Measurements from ENCODE around the gene COLEC12. TPM values are rescaled to one million over a fixed set of nuclear protein-coding genes. Genes with fewer than 3 reads are reported as not detected.

COLEC12 gene
- total and polyA plus RNA-seq, 5 experiments from 2014 or later, result 0.13 TPM; not detected in 4

DNA sequence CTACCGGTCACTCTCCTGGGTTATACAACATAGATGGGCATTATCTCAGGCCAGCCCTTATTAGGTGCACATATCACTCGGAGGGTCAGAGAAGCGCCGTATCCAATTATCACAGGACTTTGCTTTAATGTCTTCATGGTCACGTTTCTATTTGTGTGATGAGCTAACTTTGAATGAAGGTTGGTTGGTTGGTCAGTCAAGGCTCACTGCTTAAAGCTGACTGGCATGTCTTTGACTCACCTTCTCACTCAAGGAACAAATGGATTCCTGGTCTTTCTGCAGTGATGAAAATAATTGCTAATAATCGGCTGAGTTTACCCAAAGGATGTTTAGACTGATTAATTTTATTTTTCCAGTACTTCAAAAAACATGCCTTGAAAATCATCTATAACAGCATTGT, 39.7 kb downstream of the COLEC12 start:
- Mint-ChIP-seq H3K9me3 (peaks cover 0 to 15% (median 0%) of the 10 kb centered on the region in 9 donors), H3K27me3 (peaks cover 21 to 60% (median 27%) of the 10 kb centered on the region in 5 donors), H3K4me1 (peaks cover 0 to 10% (median 6%) of the 10 kb centered on the region in 4 donors), H3K36me3 (peaks cover 0 to 9% (median 0%) of the 10 kb centered on the region in 3 donors), H3K4me3 (no peak overlapping the region), H3K27ac (no peak overlapping the region)
- ATAC-seq, result no peak
- POLR2A ChIA-PET, result no interaction called here
- no peak for DNase-seq

DNA sequence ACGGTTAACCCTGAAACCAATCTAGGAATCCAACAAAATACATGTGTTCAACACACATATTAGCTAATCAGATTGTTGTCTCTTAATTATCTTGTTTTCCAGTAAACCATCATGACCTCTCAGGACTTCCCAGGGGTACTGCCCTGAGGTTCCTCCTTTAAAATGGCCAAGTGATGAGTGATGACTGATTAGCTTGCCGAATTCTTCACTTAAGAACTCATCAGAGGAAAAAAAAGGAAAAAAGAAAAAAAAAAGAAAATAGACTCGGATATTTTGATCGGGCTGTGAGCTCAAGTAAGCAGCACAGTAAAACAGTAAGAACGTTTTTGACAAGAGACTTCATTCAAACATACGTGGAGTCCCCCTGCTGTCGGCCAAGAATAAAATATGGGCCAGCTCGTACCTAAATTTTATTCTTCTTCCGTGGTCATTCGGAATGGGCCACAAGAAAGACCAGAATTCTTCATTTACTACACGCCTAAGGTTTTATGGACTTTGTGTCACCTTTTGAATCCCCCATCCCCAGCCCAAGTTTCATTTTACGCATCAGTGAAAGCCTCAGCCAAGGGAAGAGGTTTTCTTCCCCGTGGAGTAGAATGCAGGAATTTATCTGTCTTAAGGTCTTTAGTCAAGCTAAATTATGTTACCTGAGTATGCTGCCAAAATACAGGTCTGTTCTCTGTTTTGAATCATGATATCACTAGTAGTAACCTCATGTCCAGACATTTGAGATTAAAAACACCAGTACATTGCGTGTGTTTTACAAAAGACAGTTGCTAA, 40.5 kb downstream of the COLEC12 start:
- no peak for ATAC-seq
- peaks cover 0 to 9% (median 0%) of the 10 kb centered on the region in 3 donors for H3K36me3 Mint-ChIP-seq
- H3K9me3 Mint-ChIP-seq, result peaks cover 0 to 16% (median 1%) of the 10 kb centered on the region in 9 donors
- POLR2A ChIA-PET, result no interaction called here
- H3K27ac Mint-ChIP-seq, result no peak overlapping the region
- DNase-seq, result no peak
- H3K4me3 Mint-ChIP-seq, result no peak overlapping the region
- peaks cover 24 to 66% (median 28%) of the 10 kb centered on the region in 5 donors for H3K27me3 Mint-ChIP-seq
- peaks cover 0 to 10% (median 6%) of the 10 kb centered on the region in 4 donors for H3K4me1 Mint-ChIP-seq

- peaks cover 0 to 34% (median 15%) of the 10 kb centered on the region in 9 donors for H3K9me3 Mint-ChIP-seq
- H3K27ac Mint-ChIP-seq, result no peak overlapping the region
- H3K27me3 Mint-ChIP-seq, result peaks cover 17 to 64% (median 20%) of the 10 kb centered on the region in 5 donors
- no peak for DNase-seq
- peaks cover 0 to 14% (median 0%) of the 10 kb centered on the region in 3 donors for H3K36me3 Mint-ChIP-seq
- no peaks in the 10 kb centered on the region for H3K4me1 Mint-ChIP-seq
- H3K4me3 Mint-ChIP-seq, result no peak overlapping the region
- POLR2A ChIA-PET, result no interaction called here
- ATAC-seq, result no peak
Observed at GRCh38 chr18:457521-458412, 42.7 kb downstream of the COLEC12 start.

GRCh38 chr18:457140-457519, 43.4 kb downstream of the COLEC12 start:
- Mint-ChIP-seq H3K4me3 (no peak overlapping the region), H3K36me3 (peaks cover 0 to 17% (median 0%) of the 10 kb centered on the region in 3 donors), H3K27ac (peak overlapping the region in 1 of 10 donors; percentile 46), H3K4me1 (no peaks in the 10 kb centered on the region), H3K27me3 (peaks cover 15 to 59% (median 20%) of the 10 kb centered on the region in 5 donors), H3K9me3 (peaks cover 0 to 38% (median 16%) of the 10 kb centered on the region in 9 donors)
- POLR2A ChIA-PET, result no interaction called here
- ATAC-seq (no peak), DNase-seq (no peak)

- Mint-ChIP-seq H3K27me3 (peaks cover 12 to 53% (median 20%) of the 10 kb centered on the region in 5 donors), H3K27ac (no peak overlapping the region), H3K4me1 (no peaks in the 10 kb centered on the region), H3K36me3 (peaks cover 0 to 20% (median 0%) of the 10 kb centered on the region in 3 donors), H3K9me3 (peaks cover 0 to 38% (median 22%) of the 10 kb centered on the region in 9 donors), H3K4me3 (no peak overlapping the region)
- POLR2A ChIA-PET, result no interaction called here
- no peak for DNase-seq
- no peak for ATAC-seq
Observed at GRCh38 chr18:456361-457139, 44.0 kb downstream of the COLEC12 start.

DNA sequence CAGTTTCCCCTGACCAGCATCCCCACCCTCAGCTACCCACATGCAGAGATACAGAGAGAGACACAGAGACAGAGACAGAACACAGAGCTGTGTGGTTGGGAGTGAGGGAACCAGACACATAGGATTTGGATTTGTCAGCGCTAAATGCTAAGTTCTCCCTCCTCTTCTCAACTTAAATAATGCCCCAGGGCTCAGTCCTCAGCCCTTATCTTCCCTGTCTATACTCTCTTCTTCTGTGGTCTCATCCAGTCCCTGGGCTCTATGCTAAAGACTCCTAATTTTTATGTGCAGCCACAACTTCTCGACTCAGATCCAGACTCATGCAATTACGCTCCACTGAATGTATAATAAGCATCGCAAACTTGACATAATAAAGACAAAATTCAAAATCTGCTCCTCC, 47.1 kb downstream of the COLEC12 start:
- Mint-ChIP-seq H3K9me3 (peaks cover 4 to 48% (median 35%) of the 10 kb centered on the region in 9 donors), H3K4me3 (no peak overlapping the region), H3K27me3 (peaks cover 8 to 39% (median 17%) of the 10 kb centered on the region in 5 donors), H3K4me1 (no peaks in the 10 kb centered on the region), H3K27ac (no peak overlapping the region), H3K36me3 (peaks cover 0 to 21% (median 3%) of the 10 kb centered on the region in 3 donors)
- POLR2A ChIA-PET, result no interaction called here
- DNase-seq (no peak), ATAC-seq (no peak)

GRCh38 chr18:452816-453215, 47.7 kb downstream of the COLEC12 start:
- no peak for DNase-seq
- H3K36me3 Mint-ChIP-seq, result peaks cover 0 to 21% (median 3%) of the 10 kb centered on the region in 3 donors
- H3K4me1 Mint-ChIP-seq, result no peaks in the 10 kb centered on the region
- H3K27me3 Mint-ChIP-seq, result peaks cover 8 to 42% (median 17%) of the 10 kb centered on the region in 5 donors
- H3K27ac Mint-ChIP-seq, result no peak overlapping the region
- H3K4me3 Mint-ChIP-seq, result no peak overlapping the region
- POLR2A ChIA-PET, result no interaction called here
- H3K9me3 Mint-ChIP-seq, result peaks cover 4 to 48% (median 35%) of the 10 kb centered on the region in 9 donors
- ATAC-seq, result no peak

DNA sequence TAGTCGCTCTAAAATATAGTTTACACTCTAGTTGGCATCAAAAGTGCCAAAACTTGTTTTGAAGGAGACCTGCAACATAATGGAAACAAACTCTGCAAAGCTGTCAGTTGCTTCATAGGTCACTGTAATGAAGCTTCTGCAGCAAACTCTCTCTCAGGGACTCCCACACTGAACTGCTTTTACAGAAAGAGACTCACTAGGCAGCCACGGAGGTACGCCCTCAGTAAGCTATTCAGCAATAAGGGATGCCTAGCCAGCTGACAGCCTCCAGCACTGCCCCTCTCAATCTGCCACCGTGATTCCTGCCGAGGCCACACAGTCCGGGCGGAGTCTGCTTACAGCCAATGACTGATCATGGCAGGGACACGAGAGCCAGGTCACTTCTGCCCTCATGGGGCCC, 51.1 kb downstream of the COLEC12 start:
- Mint-ChIP-seq H3K9me3 (peaks cover 4 to 41% (median 31%) of the 10 kb centered on the region in 9 donors), H3K27me3 (peaks cover 2 to 26% (median 7%) of the 10 kb centered on the region in 5 donors), H3K4me1 (no peaks in the 10 kb centered on the region), H3K4me3 (no peak overlapping the region), H3K36me3 (peaks cover 0 to 15% (median 3%) of the 10 kb centered on the region in 3 donors), H3K27ac (no peak overlapping the region)
- DNase-seq, result no peak
- POLR2A ChIA-PET, result no interaction called here
- ATAC-seq, result no peak

- Mint-ChIP-seq H3K9me3 (peaks cover 4 to 31% (median 20%) of the 10 kb centered on the region in 9 donors), H3K27me3 (peaks cover 2 to 16% (median 4%) of the 10 kb centered on the region in 5 donors), H3K36me3 (peaks cover 0 to 15% (median 3%) of the 10 kb centered on the region in 3 donors), H3K4me1 (no peaks in the 10 kb centered on the region), H3K4me3 (no peak overlapping the region), H3K27ac (no peak overlapping the region)
- DNase-seq (no peak), ATAC-seq (no peak)
- POLR2A ChIA-PET, result no interaction called here
Observed at GRCh38 chr18:448116-448790, 52.2 kb downstream of the COLEC12 start.

DNA sequence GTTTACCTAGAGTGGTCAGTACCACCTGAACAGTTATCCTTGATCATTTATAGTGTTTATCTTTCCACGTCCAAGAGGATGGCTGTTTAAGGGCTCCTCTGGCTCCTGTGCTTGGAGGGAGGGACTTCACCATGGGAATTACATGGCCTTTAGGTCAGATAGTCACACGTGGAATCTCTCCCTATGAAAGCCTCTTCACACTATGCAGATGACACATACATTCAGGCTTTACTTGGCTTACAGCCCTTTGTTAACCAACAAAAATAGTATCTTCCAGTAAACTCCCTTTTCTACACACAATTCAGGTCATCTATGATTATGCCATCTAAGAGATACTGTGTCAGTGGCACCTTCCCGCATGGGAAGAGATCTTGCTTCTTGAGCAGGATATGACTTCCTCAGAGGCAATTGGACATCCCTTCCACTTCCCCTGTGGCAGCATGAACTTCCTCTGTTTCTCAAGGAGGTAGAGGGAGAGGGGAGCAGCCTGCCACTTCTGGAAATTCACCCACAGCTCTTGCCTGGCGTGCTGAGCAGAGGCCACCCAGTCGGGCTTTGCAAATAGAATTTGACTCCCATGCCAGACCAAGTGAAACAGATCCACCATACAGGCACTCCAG, 53.5 kb downstream of the COLEC12 start:
- Mint-ChIP-seq H3K4me1 (no peaks in the 10 kb centered on the region), H3K36me3 (peaks cover 0 to 11% (median 3%) of the 10 kb centered on the region in 3 donors), H3K27ac (peak overlapping the region in 1 of 10 donors; percentile 46), H3K9me3 (peaks cover 4 to 22% (median 11%) of the 10 kb centered on the region in 9 donors), H3K27me3 (peaks cover 2 to 16% (median 4%) of the 10 kb centered on the region in 5 donors), H3K4me3 (no peak overlapping the region)
- POLR2A ChIA-PET, result no interaction called here
- DNase-seq, result no peak
- ATAC-seq, result no peak

- ATAC-seq (no peak), DNase-seq (no peak)
- POLR2A ChIA-PET, result no interaction called here
- H3K27me3 Mint-ChIP-seq, result peaks cover 4 to 16% (median 6%) of the 10 kb centered on the region in 5 donors
- H3K27ac Mint-ChIP-seq, result no peak overlapping the region
- peaks cover 0 to under 1% (median 0%) of the 10 kb centered on the region in 3 donors for H3K36me3 Mint-ChIP-seq
- H3K4me1 Mint-ChIP-seq, result no peaks in the 10 kb centered on the region
- H3K9me3 Mint-ChIP-seq, result peaks cover 0 to 3% (median under 1%) of the 10 kb centered on the region in 9 donors
- H3K4me3 Mint-ChIP-seq, result no peak overlapping the region
Observed at GRCh38 chr18:445055-445454, 55.4 kb downstream of the COLEC12 start.
